Right hindlimb (tissue), 1 donor: ENCODE data around the gene SCT.
"Not testable (repeated sequence)": the region's sequence is repeated elsewhere in the genome, so short reads cannot be mapped to it uniquely, and the experiment has no call there.

ENCODE experiments used
- DNase-seq: peaks from one replicate; pipeline ENCODE4 v3.0.0-alpha.2; 2018

SCT gene, protein sequence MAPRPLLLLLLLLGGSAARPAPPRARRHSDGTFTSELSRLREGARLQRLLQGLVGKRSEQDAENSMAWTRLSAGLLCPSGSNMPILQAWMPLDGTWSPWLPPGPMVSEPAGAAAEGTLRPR

DNA sequence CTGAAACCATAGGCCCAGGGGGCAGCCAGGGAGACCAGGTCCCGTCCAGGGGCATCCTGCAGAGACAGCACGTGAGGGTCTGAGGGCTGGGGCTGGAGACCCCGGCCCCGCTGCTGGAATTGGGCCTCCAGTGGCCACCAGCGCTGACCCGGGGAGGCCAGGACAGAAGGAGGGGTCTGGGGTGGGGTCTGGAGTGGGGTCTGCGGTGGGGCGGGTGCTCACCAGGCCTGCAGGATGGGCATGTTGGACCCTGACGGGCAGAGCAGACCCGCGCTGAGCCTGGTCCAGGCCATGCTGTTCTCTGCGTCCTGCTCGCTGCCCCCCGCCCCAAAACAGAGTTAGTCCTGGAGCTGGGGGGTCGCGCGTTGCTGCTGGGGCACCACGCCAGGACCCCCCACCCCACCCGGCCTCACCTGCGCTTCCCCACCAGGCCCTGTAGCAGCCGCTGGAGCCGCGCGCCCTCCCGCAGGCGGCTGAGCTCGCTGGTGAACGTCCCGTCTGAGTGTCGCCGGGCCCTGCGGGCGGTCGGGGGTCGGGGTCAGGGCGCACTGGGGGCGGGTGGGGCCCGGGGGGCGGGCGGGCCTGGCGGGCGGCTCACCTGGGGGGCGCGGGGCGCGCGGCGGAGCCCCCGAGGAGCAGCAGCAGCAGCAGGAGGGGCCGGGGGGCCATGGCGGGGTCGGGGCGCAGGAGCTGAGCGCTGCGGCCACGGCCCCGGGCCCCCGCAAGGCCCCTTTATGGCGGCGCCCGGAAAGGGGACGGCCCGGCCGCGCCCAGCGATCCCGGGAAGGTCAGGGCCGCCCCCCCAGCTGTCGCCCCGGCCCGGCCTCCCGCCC, at the start of gene SCT:
Gene SCT (minus strand): TSS at position 707 of the 833 bp plus-strand sequence. CDS start 38 bp downstream, at position 669.
- DNase-seq, result peak; percentile 32

DNA sequence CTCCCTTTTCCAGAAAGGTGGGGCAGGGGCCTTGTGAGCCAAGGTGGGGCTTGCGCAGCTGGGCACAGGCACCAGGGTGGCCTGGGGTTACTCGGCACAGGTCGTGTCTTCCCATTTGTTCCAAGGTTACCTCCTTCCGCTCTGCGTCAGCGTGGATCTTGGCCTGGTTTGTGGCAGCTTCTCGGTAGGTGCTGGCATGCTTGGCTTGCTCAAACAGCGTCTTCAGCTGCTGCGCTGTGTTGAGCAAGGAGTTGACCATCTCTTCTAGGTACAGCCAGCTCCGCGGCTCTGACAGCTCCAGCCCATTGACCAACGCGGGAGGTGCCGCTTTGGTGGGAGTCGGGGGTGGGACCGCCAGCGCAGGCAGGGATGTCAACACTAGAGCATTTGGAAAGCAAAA, 47.4 kb upstream of the SCT start:
- DNase-seq, result no peak

DNA sequence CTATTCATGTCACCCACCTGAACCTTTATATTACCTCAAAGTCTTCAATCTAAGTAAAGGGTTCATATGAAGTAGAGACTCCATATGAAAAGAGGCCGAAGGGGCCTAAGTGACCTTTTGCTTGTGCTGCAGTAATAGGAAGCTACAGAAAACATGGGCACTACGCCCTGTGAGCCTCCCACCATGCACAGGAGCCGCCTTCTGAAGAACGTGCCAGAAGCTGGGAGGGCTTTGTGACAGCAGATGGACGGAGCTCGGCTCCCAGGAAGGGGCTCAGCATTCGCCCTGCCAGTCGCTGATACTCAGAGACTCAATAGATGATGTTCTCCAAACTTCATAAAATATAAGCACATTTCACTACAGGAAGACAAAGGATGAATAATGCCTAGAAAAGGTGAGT, 46.9 kb upstream of the SCT start:
- no peak for DNase-seq

DNA sequence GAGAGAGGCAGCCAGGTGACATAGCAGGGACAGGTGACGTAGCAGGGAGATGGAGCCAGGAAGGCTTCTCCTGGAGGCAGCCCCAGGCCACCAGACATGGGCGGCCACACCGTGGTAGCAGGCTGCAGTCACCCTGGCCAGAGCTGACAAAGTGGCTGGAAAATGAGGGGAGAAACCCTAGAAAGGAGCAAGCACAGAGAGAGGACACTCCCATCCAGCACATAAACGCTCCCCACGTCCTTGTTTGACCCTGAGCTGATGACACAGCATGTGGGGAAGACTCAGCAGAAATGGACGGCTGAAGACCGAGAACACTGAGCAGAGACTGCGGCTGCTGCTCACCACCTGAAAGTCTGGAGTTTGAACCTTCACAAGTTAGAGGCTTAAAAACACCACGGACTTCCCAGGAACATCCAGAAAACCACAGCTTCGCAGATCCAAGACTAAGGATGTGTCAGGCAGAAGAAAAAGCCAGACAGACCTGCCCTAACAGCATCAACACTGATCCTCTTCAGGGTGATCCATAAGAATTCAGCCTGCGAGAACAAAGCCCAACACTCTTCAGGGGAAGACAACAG, 38.8 kb upstream of the SCT start:
- no peak for DNase-seq

DNA sequence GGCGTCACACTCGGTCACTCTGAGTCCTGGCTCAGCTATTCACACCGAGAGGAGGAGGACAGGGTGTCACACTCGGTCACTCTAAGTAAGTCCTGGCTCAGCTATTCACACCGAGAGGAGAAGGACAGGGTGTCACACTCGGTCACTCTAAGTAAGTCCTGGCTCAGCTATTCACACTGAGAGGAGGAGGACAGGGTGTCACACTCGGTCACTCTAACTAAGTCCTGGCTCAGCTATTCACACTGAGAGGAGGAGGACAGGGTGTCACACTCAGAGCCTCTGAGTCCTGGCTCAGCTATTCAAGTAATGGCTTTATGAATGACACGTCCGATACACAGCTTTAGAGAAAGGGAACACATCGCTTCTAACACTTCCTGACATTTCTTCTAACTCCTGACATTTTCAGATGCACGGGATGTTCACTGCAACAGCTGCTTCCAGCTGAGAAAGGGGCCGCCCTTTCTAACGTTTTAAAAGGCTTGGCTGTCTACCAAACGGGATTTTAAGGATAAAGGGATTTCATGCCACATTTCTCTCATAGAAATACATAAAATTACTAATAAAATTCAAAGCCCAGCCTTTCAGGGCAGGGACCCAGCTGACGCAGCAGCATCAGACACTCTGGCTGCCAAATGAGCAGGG, 38.2 kb upstream of the SCT start:
- DNase-seq, result peak; percentile 55

DNA sequence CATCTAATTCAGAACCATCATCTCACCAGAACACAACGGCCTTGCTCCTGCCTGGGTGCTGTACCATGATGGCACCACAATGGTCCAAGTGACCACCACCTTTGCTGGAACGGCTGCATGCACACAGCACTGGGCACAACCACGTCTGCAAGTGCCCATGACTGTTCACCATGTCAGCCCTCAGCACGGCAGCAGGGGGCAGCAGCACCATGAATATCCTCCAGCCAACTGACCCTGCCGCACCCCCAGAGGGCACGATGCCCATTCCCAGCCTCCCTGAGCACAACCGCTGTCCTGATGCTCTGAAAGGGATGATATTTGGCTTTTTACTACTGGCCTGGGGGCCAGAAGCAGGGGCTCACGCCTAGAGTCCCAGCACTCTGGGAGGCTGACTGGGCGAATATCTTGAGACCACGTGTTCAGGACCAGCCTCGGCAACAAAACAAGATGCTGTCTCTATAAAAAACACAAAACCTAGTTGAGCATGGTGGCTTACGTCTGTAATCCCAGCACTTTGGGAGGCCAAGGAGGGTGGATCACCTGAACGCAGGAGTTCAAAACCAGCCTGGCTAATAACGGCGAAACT, 35.8 kb upstream of the SCT start:
- DNase-seq, result peak; percentile 64

DNA sequence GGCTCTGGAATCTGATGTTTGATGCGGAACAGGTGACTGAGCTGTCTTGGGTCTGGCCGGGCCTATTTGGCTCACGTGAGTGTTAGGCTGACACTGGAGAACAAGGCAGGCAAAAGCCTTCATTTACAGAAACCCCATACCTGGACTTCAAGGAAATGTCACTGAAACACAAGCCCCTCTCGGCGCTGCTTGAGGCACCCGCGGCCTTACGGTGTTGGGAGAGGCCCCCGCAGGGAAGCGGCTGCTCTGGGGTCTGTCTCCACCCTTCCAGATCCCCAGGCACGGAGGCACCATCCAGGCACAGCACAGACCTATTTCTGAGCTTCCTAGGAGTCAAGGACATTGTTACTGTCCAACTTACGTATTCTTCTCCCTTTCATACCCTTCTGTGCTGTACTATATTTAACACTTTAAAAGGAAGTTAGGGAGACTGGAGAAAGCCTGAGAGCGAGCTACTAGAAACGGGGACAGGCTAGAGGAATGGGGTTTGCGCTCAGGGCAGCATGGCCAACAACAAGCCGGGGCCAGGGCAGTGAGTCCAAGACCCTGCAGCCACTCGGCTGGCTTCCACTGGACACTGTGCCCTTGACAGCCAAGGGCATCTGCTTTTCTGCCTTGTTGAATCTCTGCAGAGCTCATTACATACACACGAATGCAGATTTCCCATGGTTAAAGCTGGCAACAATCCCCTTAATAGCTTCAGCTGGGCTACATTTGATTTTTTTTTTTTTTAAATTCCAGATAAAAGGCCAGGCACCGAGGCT, 33.9 kb upstream of the SCT start:
- no peak for DNase-seq

DNA sequence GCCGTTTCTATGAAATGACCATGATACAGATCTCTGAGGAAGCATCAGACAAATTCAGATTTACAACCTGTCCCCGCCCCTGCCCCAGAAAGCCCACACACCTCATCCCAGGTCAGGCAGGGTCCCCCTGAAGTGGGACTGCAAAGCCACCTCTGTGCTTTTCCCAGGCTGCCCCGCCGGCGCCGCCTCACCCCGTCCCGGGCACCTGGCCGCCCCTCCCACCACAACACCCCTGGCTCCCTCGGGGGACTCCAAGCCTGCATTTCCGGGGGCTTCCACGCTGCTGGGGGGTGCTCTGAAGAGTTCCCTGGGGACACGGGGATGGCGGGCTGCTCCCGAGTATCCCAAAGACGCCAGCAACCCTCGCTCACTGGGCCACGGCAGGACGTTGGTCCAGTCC, 33.3 kb upstream of the SCT start:
- no peak for DNase-seq

DNA sequence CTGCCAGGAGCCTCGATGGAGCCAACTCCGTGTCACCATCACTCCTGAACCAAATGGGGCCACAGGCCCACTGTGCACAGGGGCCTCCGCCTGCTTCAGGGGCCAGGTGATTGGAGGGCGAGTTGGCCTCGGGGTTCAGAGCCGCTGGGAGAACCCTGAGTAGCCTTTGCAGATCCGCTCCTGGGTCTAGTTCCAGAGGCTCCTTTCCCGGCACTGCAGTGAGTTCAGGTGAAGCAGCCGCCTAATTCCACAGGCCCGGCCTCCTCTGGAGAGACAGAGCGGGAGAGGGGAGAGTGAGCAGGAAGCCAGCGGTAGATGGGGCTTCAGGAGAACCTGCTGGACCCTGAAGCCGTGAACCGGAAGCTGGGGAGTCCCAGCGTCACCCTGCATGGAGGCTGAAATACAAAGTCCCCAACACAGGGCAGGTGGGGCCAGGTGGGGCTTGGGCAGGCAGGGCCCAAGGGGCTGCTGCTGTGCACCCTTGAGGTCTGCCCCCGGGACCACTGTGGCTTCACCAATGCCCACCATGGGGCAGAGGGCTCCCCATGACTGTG, 32.6 kb upstream of the SCT start:
- DNase-seq, result no peak

DNA sequence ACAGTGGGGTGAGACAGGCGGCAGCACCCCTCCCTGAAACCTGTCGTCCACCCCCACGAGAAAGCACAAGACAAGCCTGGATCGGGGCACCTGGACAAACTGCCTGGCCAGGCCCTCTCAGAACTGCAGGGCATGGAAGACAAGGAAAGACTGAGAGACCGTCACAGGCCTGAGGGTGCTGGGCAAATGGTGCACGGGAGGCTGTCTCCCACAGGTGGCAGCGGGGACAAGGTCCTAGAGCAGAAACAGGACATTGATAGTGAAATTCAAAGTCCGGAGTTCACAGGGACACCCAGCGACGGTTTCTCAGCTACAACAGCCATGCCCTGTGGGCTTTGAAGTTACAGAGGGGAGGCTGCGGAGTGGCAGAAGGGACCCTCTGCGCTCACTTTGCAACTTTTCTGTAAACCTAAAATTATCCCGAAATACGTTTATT, 30.7 kb upstream of the SCT start:
- no peak for DNase-seq

DNA sequence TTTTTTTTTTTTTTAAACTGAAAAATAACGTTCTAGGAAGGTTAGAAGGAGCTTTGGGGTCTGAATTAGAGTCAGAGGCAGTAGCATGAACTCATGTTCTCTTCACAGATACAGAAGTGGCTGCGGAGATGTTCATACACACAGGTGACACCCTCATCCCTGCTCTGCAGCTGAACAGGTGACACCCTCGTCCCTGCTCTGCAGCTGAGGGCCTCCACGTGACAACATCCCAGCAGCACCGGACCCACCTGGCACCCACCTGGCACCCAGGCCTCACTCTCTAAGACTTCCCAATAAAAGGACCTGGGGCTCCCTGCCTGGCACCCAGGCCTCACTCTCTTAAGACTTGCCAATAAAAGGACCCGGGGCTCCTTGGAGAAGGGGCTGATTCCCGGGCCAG, 29.9 kb upstream of the SCT start:
- no peak for DNase-seq

DNA sequence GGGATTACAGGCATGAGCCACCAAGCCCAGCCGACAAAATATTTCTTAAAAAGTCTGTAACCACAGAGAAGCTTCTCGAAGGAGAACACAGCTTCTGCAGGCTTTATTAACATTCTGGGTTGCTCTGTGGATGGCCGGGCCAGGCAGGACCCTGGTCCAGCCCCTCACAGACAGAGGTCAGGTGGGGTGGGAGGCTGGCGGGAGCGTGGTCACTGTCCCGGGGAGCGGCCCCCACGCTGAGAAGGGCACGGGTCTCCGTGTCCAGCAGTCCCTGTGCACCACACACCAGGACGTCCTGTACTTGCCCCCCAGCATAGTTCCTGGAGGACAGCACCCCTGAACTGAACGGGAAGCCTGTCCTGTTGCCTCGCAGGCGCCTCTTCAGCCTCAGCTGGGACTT, 29.4 kb upstream of the SCT start:
- no peak for DNase-seq

DNA sequence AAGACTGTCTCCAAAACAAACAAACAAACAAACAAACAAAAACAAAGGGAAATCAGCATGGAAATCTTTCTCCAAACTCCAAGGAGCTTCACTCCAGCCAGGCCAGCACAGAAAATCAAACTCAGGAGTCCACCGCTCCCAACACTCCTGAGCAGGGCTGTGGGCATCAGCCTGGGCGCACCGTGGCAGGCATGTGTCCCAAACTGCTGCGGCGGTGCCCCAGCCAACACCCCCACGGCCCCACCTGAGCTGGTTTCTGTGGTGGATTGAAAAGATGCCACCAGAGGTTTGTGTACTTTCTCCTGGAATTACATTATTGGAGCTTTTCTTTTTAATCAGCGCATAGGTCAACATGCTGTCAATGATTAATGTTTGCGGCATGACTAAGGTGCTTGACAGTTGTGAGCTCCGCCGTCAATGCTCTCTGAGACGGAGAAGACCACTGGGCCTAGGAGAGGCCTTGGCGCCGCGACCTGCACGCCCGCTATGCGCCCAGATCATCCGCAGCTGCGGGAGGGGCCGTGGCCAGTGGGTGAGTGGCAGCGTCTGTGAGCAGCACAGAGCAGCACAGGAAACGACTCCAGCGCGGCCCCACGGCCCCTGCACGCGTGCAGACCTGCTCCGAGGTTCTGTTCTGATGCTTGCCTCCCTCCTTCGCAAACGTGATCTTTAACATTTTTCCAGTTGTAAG, 28.2 kb upstream of the SCT start:
- no peak for DNase-seq

DNA sequence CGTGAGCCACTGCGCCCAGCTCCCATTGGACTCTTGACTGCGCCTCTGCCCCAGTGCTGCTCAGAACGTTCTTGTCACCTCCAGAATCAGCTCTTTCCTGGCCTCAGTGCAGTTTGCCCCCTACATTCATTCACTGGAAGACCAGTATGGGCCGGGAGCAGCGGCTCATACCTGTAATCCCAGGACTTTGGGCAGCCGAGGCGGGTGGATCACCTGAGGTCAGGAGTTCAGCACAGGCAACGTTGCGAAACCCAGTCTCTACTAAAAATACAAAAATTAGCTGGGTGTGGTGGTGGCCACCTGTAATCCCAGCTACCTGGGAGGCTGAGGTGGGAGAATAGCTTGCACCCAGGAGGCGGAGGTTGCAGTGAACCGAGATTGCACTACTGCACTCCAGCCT, 27.5 kb upstream of the SCT start:
- DNase-seq, result not testable (repeated sequence)

DNA sequence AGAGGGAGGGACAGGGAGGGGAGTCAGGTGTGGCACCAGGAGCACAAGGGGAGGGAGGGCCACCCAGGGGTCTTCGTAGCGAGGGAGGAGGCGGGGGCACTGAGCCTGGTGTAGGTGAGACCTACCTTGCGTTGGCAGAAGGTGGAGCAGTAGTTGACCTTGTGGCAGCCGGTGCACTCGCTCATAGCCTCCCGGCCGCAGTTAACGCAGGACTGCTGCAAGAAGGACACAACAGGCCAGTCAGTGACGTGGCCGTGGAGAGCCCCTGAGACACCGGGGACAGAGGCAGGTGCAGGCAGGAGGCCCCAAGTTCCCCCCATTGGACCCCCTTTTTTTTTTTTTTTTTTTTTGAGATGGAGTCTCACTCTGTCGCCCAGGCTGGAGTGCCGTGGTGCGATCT, 26.9 kb upstream of the SCT start:
- DNase-seq, result no peak

DNA sequence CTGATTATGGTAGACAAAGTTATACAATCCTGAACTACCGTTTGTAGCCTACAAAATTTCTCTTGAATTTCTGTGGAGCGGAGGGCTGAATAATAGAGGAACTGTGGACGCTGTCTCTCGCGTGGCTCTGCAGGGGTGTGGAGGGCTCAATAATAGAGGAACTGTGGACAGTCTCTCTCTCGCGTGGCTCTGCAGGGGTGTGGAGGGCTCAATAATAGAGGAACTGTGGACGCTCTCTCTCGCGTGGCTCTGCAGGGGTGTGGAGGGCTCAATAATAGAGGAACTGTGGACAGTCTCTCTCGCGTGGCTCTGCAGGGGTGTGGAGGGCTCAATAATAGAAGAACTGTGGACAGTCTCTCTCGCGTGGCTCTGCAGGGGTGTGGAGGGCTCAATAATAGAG, 26.2 kb upstream of the SCT start:
- DNase-seq, result not testable (repeated sequence)

DNA sequence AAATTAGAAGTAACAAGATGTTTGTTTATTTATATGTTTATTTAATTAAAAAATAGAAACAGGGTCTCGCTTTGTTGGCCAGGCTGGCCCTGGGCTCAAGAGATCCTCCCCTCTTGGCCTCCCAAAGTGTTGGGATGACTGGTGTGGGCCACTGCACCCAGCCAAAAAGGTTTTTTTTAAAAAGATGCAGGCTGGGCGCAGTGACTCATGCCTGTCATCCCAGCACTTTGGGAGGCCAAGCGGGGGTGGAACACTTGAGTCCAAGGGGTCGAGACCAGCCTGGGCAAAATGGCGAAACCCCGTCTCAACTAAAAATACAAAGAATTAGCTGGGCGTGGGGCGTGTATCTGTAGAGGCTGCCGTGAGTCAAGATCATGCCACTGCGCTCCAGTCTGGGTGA, 23.5 kb upstream of the SCT start:
- no peak for DNase-seq

DNA sequence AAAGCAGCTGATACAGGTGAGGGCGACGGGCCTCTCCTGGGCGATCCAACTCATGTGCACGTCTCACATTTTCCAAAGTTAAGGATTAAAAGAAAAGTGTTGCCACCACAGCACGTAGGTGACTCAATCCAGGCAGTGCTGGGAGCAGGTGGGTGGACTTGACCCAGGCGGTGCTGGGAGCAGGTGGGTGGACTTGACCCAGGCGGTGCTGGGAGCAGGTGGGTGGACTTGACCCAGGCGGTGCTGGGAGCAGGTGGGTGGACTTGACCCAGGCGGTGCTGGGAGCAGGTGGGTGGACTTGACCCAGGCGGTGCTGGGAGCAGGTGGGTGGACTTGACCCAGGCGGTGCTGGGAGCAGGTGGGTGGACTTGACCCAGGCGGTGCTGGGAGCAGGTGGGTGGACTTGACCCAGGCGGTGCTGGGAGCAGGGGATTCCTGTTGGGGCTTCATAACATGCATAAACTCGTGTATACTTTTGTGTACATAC, 20.7 kb upstream of the SCT start:
- not testable (repeated sequence) for DNase-seq

DNA sequence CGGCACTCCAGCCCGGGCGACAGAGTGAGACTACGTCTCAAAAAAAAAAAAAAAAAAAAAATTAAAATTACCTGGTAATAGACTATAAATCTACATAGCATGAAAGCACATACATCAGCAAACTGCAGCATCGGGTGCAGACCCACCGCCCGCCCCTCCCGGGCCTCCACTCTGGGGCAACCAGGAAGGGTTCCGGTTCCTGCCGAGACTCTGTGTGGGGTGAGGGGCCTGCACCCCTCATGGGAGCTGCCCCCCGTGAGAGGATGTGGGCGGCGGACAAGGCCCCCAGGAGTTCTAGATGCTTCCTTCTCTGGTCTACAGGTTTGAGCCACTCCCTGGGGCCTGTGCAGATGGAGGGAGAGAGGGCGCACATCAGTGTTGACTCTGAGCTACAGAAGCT, 19.2 kb upstream of the SCT start:
- DNase-seq, result no peak

DNA sequence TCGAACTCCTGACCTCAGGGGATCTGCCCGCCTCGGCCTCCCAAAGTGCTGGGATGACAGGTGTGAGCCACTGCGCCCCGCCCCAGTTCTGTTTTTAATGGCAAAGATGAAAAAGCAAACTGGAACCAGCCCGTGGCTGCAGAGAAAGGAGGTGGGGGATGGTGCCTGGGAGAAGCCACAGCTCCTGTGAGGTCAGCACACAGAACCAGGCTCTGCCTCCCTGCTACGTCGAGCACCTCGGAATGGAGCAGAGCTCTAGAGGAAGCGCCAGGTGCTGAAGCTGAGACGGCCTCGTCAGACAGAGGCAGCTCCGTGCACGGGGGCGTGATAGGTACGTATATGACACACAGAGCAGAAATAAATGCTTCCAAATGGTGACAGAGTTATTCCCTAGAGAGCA, 18.6 kb upstream of the SCT start:
- DNase-seq, result no peak
